GM19035 (cell line): ENCODE measurements around the gene PHTF2.
"Not testable (repeated sequence)": the region's sequence is repeated elsewhere in the genome, so short reads cannot be mapped to it uniquely, and the experiment has no call there.

ENCODE experiments used
- ATAC-seq: cut with Tn5 transposase; IDR thresholded peaks from one replicate; pipeline ENCODE4 v1.9.1; 2021; ENCODE audit not compliant: unreplicated experiment

The PHTF2 gene

GRCh38 chr7:77982926-77983550 is 184.5 kb downstream of the PHTF2 start:
- no peak for ATAC-seq

GRCh38 chr7:77983973-77984372 is 185.4 kb downstream of the PHTF2 start:
- no peak for ATAC-seq

DNA sequence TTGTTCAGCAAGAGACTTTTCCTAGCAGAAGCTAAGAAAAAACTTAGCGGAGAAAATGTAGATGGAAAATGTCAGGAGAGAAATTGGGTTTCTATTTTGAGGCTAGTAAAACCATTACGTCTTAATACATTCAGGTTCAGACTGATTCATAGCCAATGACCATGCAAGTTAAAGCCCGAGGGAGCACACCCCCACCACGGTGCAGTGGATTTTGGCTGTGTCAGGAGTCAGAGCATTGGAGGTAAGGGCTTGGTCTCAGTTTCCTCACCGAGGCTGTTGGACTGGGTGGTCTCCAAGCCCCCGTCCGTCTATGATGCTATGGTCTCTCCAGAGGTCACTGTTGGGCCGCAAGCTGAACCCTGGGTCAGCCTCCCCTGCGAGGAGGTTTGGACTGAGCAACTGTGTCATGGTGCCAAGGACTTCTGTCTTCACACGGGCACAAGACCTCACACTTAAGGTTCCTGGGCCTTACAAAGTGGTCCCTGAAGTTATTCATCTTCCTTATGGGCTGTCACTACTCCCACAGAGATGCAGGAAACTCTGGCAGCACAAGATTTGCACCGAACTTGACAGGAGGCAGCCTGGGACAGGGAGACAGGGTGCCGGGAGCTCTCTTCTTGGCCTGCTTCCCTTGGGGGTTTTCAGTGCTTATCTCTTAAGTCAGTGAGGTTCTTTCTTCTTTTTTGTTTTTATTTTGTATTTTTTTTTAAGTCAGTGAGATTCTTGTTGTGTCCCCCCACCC is 186.8 kb downstream of the PHTF2 start:
- ATAC-seq, result no peak

DNA sequence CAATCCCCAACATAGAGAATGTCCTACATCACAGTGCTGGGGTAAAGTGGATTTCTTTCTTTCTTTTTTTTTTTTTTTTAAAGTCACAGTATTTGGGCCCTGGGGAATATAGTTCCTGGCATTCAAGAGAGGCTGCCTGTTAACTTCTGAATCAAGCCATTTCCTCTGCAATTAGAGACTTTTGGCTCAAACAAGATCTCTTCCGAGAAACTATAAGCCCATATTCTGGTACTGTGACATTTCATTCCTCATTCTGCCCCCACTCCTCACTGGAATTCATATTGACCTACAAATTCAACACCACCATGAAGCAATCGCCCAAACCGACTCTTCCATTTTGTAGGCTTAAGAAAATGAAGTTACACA is 187.4 kb downstream of the PHTF2 start:
- ATAC-seq, result no peak

DNA sequence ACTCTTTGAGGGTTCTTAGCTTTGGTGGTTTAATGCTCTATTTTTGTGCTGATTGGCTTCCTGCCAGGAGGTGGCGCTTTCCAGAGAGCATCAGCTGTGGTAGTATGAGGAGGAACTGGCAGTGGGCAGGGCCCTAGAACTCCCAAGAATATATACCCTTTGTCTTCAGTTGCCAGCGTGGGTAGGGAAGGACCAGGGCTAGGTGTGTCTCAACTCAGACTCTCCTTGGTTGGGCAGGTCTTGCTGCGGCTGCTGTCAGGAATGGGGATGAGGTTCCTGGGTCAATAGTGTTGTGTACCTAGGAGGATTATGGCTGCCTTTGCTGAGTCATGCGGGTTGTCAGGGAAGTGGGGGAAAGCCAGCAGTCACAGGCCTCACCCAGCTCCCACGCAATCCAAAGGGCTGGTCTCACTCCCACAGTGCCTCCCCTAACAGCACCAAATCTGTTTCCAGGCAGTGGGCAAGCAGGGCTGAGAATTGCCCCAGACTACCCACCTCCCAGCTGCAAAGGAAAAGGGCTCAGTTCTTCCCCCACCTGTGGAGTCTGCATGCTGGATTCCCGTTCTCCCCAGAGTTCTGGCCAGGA is 191.5 kb downstream of the PHTF2 start:
- no peak for ATAC-seq

- no peak for ATAC-seq
Measured at GRCh38 chr7:77991656-77992055, 193.1 kb downstream of the PHTF2 start.

- ATAC-seq, result no peak
Measured at GRCh38 chr7:77993838-77994237, 195.3 kb downstream of the PHTF2 start.

- ATAC-seq, result no peak
Measured at GRCh38 chr7:77995717-77996116, 197.1 kb downstream of the PHTF2 start.

DNA sequence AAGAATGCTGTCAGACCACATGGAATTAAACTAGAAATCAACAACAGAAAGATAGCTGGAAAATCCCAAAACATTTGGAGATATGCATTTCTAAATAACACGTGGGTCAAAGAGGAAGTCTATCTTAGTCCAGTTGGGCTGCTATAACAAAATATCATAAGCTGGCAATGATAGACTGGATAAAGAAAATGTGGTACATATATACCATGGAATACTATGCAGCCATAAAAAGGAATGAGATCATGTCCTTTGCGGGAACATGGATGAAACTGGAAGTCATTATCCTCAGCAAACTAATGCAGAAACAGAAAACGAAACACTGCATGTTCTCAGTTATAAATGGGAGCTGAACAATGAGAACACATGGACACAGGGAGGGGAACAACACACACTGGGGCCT is 200.6 kb downstream of the PHTF2 start:
- not testable (repeated sequence) for ATAC-seq

DNA sequence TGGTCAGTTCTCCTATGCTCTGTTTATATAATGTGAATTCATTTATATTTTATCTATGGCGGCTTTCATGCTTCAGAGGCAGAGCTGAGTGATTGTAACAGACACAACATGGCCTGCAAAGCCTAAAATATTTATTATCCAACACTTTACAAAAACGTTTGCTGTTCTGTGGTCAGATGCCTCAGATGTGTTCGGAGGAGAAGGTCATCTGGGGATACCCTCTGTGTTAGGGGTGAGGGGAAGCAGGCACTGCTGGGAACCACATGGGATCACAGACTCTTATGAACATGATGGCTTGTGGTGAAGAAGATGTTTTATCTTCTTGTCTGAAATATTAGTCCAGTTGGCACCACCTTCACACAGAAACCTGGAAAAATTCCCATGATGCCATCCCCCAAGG is 203.4 kb downstream of the PHTF2 start:
- ATAC-seq, result no peak

DNA sequence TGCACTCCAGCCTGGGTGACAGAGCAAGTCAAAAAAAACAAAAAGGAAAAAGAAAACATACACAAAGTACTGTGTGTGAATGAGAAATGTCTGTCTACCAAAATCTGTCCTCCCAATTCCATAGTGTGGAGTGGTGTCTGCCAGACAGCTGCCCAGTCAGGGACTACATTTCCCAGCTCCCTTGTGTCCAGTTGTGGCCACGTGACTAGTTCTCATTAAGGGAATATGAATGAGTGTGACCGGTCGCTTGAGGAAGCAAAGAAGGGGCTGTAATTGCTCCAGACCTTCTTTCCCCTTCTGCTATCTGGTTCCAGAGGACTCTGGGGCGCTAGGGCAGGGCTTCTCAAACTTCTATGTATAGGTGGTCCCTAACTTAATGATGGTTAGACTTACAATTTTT is 204.1 kb downstream of the PHTF2 start:
- no peak for ATAC-seq

DNA sequence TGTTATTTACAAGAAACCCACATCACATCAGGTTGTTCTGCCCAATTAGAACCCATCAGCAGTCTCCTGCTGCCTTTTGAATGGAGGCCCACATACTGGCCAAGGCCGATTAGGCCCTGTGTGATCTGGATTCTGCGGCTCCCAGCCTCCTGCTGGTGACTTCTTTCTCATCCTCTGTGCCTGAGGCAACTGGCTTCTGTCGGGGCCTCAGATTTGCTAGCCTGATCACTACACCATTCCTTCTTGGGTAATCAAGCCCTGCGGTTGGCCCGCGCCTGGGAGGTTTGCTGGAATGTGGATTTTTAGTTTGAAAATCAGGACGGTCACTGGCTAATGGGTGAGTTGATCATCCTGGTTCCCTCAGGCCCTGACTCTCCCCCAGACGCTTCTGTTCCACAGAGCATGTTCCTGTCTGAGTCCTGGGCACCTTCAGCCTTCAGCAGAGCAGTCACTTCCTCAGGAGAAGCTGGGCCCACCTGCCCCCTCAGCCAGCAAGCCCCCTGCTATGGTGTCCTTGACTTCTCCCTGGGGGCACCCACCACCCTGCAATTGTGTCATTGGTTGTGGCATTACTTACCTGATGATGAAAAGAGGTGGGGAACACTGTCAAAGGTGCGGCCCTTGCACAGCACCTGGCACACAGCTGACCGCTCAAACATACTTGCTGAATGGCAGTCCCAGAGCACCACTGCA is 207.6 kb downstream of the PHTF2 start:
- no peak for ATAC-seq
